Heart right ventricle (tissue), 16 donors: ENCODE measurements around the gene HCN2. TPM values are rescaled to one million over a fixed set of nuclear protein-coding genes. Genes with fewer than 3 reads are reported as not detected.

ENCODE experiments used
- ATAC-seq, 8 donors: fragments of 200-7000 bp; cut with Tn5 transposase; one replicate each; pipeline ENCODE4 v1.9.1; 2020; ENCODE audit warnings: mild to moderate bottlenecking in 8 of 8, moderate library complexity in 8 of 8, moderate number of reproducible peaks in 1 of 8
- DNase-seq, 2 donors: peaks; one replicate each; pipeline ENCODE4 v3.0.0-alpha.2; 2020
- H3K27ac ChIP-seq, 10 donors: fragments of 200-600 bp; sonication (generic) in 2 of 10; one replicate each; pipeline versions ENCODE4 v1.5.0 to v1.8.0; 2020 to 2022; ENCODE audit warnings: mild to moderate bottlenecking in 3 of 10
- H3K27me3 ChIP-seq, 7 donors: fragments of 200-600 bp; one replicate each; pipeline ENCODE4 v1.8.0; 2021 to 2022; ENCODE audit warnings: mild to moderate bottlenecking in 2 of 7
- H3K36me3 ChIP-seq, 9 donors: fragments of 200-600 bp; sonication (generic) in 1 of 9; one replicate each; pipeline versions ENCODE4 v1.5.0 to v1.8.0; 2020 to 2022; ENCODE audit warnings: mild to moderate bottlenecking in 2 of 9
- H3K4me1 ChIP-seq, 9 donors: fragments of 200-600 bp; sonication (generic) in 1 of 9; one replicate each; pipeline versions ENCODE4 v1.5.0 to v1.8.0; 2020 to 2022; ENCODE audit warnings: mild to moderate bottlenecking in 4 of 9
- H3K4me3 ChIP-seq, 10 donors: fragments of 200-600 bp; sonication (generic) in 2 of 10; one replicate each; pipeline versions ENCODE4 v1.5.0 to v1.8.0; 2020 to 2022; ENCODE audit warnings: mild to moderate bottlenecking in 7 of 10, moderate library complexity in 2 of 10
- H3K9me3 ChIP-seq, 11 donors: fragments of 200-600 bp in 10 of 11; sonication (generic) in 2 of 11; one replicate each; pipeline versions ENCODE4 v1.5.0 to v1.8.0; 2013 to 2022; ENCODE audit warnings: mild to moderate bottlenecking in 2 of 11, control low read depth in 1 of 11, moderate library complexity in 1 of 11
- WGBS, 2 donors: extraction: QIAGEN DNeasy Blood & Tissue Kit; methylation state at CpG; one replicate each; pipeline ENCODE4 v1.1.7; 2013; ENCODE audit warnings: inconsistent platforms in 1 of 2; 5-methylcytosine and 5-hydroxymethylcytosine counted together
- intact Hi-C, 10 donors: fragments of 100-400 bp; cut with DNase I; formaldehyde crosslinking; loops; one replicate each; pipeline versions ENCODE4 v1.11.1 to v1.14.2; 2022
- polyA plus RNA-seq, 2 donors: library from polyadenylated mRNA; stranded (reverse); fragments of 200-250 nt; gene quantifications; one replicate each; pipeline ENCODE4 v1.2.3, GENCODE V29; 2013
- total RNA-seq, 10 donors: library from RNA; stranded (reverse); fragmentation: NEBNext Ultra II Directional in 3 of 10; extraction: Animal tissue kit (Norgen Biotek cat#: 25700) in 3 of 10; gene quantifications; one replicate each; pipeline versions ENCODE4 v1.2.1 to v1.2.4, GENCODE V29; 2021 to 2023
- TF ChIP-seq, protein P1 (sequence below), 9 donors: fragments of 200-600 bp; sonication (generic) in 2 of 9; IDR thresholded peaks; one replicate each; pipeline versions ENCODE4 v1.5.0 to v1.8.0; 2021 to 2022; ENCODE audit warnings: antibody characterized with exemption in 9 of 9, mild to moderate bottlenecking in 5 of 9, moderate library complexity in 1 of 9
- donor health status: Arrhythmogenic right ventricular cardiomyopathy.
- donor health status: ischemic (EF 13 %, LVEDD 7.1; RV severe dilation, severe dysfunction).
- donor health status: healthy with polysubstance abuse.
- donor health status: DM: no; HTN: yes; CAD: no.
- donor health status: DM: no; HTN: no; CAD: no.
- donor health status: ischemic (EF 25% LVEDD 6.9; RV normal size, moderate dysfunction).
- donor health status: ischemic (EF 25% LVEDD 5.7; RV mildly dilated, moderate dysfunction).
- donor health status: healthy.
- donor health status: DM: yes; HTN: yes; CAD: no.
- donor health status: Ischemic cardiomyopathy.
- donor health status: ischemic (EF 35%, LVEDD 5.7; RV mildly dilated, moderate dysfunction).
- donor health status: nonischemic (EF 11% LVEDD 7.7; RV severe dilation, severe dysfunction).
- donor health status: DM: yes; HTN: yes; CAD: no.
- donor health status: PGD.
- donor health status: ischemic (EF 29% LVEDD 5.4; RV normal size, mild dysfunction).
- donor health status: nonischemic (EF 23%, LVEDD 6.1; RV moderate dilation, normal function).

HCN2 gene
- total and polyA plus RNA-seq, 12 donors, result 0.90 to 10.7 (median 4.8) TPM

DNA sequence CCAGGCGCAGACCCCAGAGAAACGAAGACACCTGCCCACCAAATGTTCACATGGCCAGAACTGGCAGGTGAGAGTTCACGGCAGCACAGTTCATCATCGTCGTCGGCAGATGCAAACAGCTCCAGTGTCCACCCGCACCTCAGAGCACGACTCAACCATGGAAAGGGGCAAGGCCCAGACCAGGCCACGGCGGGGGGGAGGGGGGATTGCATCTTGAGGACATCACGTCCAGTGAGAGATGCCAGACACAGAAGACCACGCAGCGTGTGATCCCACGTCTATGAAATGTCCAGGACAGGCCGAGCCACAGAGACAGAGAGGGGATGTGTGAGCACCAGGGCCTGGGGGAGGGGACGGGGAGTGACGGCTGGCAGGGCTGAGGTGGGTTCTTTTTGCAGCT is 66.0 kb downstream of the HCN2 start:
- H3K9me3 ChIP-seq, result no peaks in the 10 kb centered on the region
- ATAC-seq (no peak), DNase-seq (peak in 1 of 2 donors; percentile 11)
- no peaks in the 10 kb centered on the region for H3K27me3 ChIP-seq
- intact Hi-C loops, result loop anchor here in 1 of 10 donors (5.0 kb wide), 1 partner anchor 68 kb away; the partner anchor contains the start of gene HCN2
- H3K4me3 ChIP-seq, result no peak overlapping the region
- H3K27ac ChIP-seq, result no peak overlapping the region
- WGBS, 2 donors, result 77% methylated on average over 17 of the region's 17 CpGs
- TF ChIP-seq, protein P1, sequence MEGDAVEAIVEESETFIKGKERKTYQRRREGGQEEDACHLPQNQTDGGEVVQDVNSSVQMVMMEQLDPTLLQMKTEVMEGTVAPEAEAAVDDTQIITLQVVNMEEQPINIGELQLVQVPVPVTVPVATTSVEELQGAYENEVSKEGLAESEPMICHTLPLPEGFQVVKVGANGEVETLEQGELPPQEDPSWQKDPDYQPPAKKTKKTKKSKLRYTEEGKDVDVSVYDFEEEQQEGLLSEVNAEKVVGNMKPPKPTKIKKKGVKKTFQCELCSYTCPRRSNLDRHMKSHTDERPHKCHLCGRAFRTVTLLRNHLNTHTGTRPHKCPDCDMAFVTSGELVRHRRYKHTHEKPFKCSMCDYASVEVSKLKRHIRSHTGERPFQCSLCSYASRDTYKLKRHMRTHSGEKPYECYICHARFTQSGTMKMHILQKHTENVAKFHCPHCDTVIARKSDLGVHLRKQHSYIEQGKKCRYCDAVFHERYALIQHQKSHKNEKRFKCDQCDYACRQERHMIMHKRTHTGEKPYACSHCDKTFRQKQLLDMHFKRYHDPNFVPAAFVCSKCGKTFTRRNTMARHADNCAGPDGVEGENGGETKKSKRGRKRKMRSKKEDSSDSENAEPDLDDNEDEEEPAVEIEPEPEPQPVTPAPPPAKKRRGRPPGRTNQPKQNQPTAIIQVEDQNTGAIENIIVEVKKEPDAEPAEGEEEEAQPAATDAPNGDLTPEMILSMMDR (IDR thresholded peaks at IDR 0.05), result no peak
- peaks cover 0 to 68% (median 17%) of the 10 kb centered on the region in 9 donors for H3K36me3 ChIP-seq
- H3K4me1 ChIP-seq, result peaks cover 33 to 49% (median 41%) of the 10 kb centered on the region in 9 donors

DNA sequence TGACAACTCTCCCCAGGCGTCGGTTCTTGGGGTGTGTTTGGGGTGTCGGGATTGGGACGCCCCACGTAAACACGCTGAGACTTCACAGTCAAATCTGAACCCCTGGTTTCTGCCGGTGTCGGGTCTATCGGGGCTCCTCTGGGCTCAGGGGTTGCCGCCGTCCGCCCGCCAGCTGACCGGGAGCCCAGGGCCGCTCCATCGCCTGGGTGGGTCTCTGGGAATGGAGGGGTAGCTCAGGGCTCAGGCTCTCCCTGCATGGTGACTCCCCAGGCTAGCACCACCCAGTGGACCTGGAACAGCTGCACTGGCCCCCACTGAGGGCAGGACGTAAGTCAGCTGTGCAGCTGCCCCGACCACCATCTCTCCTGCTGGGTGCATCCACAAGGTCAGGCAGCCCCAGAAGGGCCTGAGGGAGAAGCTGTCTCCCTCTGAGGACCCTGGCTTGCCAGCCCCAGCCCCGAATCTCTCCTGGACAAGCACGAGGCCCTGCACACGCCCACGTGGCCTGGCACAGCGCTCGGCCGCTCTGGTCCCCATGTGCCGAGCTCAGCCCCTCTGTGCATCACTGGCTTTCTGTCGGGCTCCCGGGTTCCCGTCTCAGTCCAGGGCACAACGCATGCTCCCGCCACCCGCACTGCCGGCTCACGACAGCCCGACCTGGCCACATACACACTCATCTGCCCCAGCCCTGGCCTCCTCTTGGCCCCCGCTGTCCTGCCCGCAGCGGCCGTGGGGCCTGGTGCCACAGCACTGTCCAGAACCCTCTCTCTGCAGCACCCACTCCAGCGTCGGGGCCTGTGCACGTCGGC is 67.3 kb downstream of the HCN2 start:
- Histone ChIP-seq H3K4me1 (peaks cover 38 to 61% (median 53%) of the 10 kb centered on the region in 9 donors), H3K36me3 (peaks cover 0 to 56% (median 6%) of the 10 kb centered on the region in 9 donors), H3K27me3 (no peaks in the 10 kb centered on the region), H3K9me3 (no peaks in the 10 kb centered on the region), H3K27ac (peak overlapping the region in 1 of 10 donors; percentile 97), H3K4me3 (no peak overlapping the region)
- WGBS, 2 donors, result 86 to 89% methylated on average over 43 of the region's 43 CpGs
- ATAC-seq, result no peak
- intact Hi-C loops, result loop anchor here in 1 of 10 donors (5.0 kb wide), 1 partner anchor 70 kb away; the partner anchor contains the start of gene HCN2
- TF ChIP-seq, protein P1 (IDR thresholded peaks at IDR 0.05), result no peak
- DNase-seq, result peak in 1 of 2 donors; percentile 12

DNA sequence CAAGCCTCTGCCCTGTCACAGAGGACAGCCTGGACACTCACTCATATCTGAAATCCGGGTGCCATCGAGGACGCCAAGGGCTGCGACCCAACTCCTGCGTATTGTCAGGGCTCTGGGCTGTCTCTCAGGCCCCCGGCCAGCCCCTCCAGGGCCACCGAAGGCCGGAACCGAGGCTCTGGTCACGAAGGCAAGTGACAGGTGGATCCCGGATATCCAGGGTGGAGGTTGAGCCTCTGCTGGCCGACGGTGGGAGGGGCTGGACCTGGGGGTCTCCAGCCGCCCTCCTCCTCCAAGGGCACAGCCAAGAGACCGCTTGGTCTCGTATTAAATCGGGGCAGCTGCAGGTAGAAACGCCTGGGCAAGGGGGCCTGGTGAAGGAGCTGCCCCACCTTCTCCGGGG is 67.9 kb downstream of the HCN2 start:
- intact Hi-C loops, result loop anchor here in 1 of 10 donors (5.0 kb wide), 1 partner anchor 70 kb away; the partner anchor contains the start of gene HCN2
- H3K27me3 ChIP-seq, result no peaks in the 10 kb centered on the region
- ATAC-seq (no peak), DNase-seq (peak in 1 of 2 donors; percentile 11)
- 81 to 90% methylated on average over 19 of the region's 19 CpGs for WGBS, 2 donors
- TF ChIP-seq, protein P1 (IDR thresholded peaks at IDR 0.05), result no peak
- no peaks in the 10 kb centered on the region for H3K9me3 ChIP-seq
- H3K4me1 ChIP-seq, result peaks cover 38 to 64% (median 57%) of the 10 kb centered on the region in 9 donors
- H3K27ac ChIP-seq, result peak overlapping the region in 1 of 10 donors; percentile 97
- no peak overlapping the region for H3K4me3 ChIP-seq
- H3K36me3 ChIP-seq, result peaks cover 0 to 49% (median 2%) of the 10 kb centered on the region in 9 donors

DNA sequence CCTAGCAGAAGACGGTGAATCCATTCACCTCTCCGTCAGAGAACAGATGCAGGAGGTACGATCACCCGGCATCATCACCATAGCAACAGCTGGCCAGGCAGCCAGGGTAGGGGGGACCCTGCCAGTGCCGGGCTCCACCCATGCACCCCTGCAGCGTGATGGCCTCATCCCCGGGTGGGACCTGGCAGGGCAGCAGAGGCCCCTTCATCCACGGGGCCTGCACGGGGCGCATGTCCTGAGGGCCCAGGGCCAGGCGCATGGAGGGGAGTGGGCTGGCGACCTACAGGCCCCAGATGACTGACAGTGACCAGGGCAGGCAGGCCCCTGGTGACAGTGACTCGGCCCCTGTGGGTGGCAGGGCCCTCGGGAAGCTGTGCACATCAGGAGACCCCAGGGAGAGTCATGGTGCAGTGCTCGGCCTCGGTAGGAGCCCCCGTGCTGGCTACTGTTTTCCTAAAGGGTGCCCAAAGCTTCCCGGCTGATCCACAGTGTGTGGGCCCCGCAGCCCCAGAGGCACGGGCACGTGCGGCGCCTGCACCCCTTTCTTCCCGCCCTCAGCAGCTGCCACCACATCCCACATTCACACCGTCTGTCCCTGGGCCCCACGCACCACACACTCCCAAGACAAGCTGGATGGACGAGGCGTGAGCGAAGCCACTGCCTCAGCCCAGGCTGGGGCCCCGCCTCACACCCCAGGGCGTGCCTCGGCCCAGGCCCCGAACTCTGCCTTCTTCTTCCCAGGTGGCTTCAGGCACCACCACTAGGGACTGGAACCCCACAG is 68.6 kb downstream of the HCN2 start:
- H3K4me3 ChIP-seq, result peak overlapping the region in 4 of 10 donors; percentile 13 to 33 (median 30)
- no peaks in the 10 kb centered on the region for H3K27me3 ChIP-seq
- peak overlapping the region in 8 of 10 donors; percentile 66 to 97 (median 89) for H3K27ac ChIP-seq
- H3K4me1 ChIP-seq, result peaks cover 38 to 64% (median 57%) of the 10 kb centered on the region in 9 donors
- TF ChIP-seq, protein P1 (IDR thresholded peaks at IDR 0.05), result no peak
- DNase-seq, result peak in 1 of 2 donors; percentile 13
- ATAC-seq, result no peak
- WGBS, 2 donors, result 82 to 86% methylated on average over 33 of the region's 33 CpGs
- H3K36me3 ChIP-seq, result peaks cover 0 to 43% (median 0%) of the 10 kb centered on the region in 9 donors
- intact Hi-C loops, result loop anchor here in 1 of 10 donors (5.0 kb wide), 1 partner anchor 71 kb away; the partner anchor contains the start of gene HCN2
- no peaks in the 10 kb centered on the region for H3K9me3 ChIP-seq
